Measurements from ENCODE around the gene RLN3. TPM values are rescaled to one million over a fixed set of nuclear protein-coding genes. Genes with fewer than 3 reads are reported as not detected.

The RLN3 gene
- total and polyA plus RNA-seq, 3 donors from 2014 or later = 1.7 TPM; not detected in 2

- DNase-seq = peak; percentile 59
- TF ChIP-seq POLR2A (IDR thresholded peaks at IDR 0.05) (no peak), CTCF (IDR thresholded peaks at IDR 0.05) (no peak)
- intact Hi-C loops (cut with DNase I; ENCODE audit: low total_unique reads) = no loop called here
- peaks cover 13% of the 10 kb centered on the region for H3K4me1 ChIP-seq
- H3K27ac ChIP-seq = no peak within 1 kb of the TSS
- no peaks in the 10 kb centered on the region for H3K27me3 ChIP-seq
- 60 to 71% methylated on average over 14 to 19 of the region's 19 CpGs for WGBS, 2 donors
- H3K9me3 ChIP-seq = no peaks in the 10 kb centered on the region
- H3K36me3 ChIP-seq (ENCODE audit: low read depth, missing control alignments) = no peaks in the 10 kb centered on the region
- H3K4me3 ChIP-seq = no peak within 1 kb of the TSS
These were observed 34.0 kb downstream of the RLN3 start, which contains the start of gene PALM3 for GRCh38 chr19:14061751-14062557. Gene PALM3 (minus strand): TSS chr19:14062076. CDS start chr19:14061980, 96 bp downstream.

DNA sequence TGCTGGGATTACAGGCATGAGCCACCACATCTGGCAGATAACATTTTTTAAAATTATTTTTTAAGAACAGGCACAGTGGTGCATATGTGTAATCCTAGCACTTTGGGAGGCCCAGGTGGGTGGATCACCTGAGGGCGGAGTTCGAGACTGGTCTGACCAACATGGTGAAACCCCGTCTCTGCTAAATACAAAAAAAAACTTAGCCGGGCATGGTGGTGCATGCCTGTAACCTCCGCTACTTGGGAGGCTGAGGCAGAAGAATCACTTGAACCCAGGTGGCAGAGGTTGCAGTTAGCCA, 34.6 kb downstream of the RLN3 start:
- H3K4me1 ChIP-seq = peaks cover 13% of the 10 kb centered on the region
- H3K27ac ChIP-seq = no peak overlapping the region
- no peak overlapping the region for H3K4me3 ChIP-seq
- no peaks in the 10 kb centered on the region for H3K36me3 ChIP-seq (ENCODE audit: low read depth, missing control alignments)
- no peaks in the 10 kb centered on the region for H3K27me3 ChIP-seq
- no peak for DNase-seq
- 89 to 90% methylated on average over 5 of the region's 5 CpGs for WGBS, 2 donors
- no peaks in the 10 kb centered on the region for H3K9me3 ChIP-seq
- intact Hi-C loops (cut with DNase I; ENCODE audit: low total_unique reads) = no loop called here
- TF ChIP-seq CTCF (IDR thresholded peaks at IDR 0.05) = no peak
- TF ChIP-seq POLR2A (IDR thresholded peaks at IDR 0.05) = no peak

DNA sequence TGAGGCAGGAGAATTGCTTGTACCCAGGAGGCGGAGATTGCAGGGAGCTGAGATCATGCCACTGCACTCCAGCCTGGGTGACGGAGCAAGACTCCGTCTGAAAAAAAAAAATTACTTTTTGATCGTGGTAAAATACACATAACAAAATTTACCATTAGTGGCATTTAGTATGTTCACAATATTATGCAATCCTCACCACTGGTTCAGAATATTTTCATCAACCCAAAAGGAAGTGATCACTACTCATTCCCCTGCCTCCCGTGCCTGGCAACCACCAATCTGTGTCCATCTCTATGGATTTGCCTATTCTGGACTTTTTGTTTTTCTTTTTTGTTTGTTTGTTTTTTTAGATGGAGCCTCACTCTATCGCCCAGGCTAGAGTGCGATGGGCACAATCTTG, 35.2 kb downstream of the RLN3 start:
- peaks cover 10% of the 10 kb centered on the region for H3K4me1 ChIP-seq
- DNase-seq = no peak
- no peaks in the 10 kb centered on the region for H3K27me3 ChIP-seq
- no peak for TF ChIP-seq CTCF (IDR thresholded peaks at IDR 0.05)
- TF ChIP-seq POLR2A (IDR thresholded peaks at IDR 0.05) = no peak
- WGBS, 2 donors = 78 to 85% methylated on average over 7 of the region's 7 CpGs
- H3K36me3 ChIP-seq (ENCODE audit: low read depth, missing control alignments) = no peaks in the 10 kb centered on the region
- no peak overlapping the region for H3K4me3 ChIP-seq
- intact Hi-C loops (cut with DNase I; ENCODE audit: low total_unique reads) = no loop called here
- no peak overlapping the region for H3K27ac ChIP-seq
- no peaks in the 10 kb centered on the region for H3K9me3 ChIP-seq

DNA sequence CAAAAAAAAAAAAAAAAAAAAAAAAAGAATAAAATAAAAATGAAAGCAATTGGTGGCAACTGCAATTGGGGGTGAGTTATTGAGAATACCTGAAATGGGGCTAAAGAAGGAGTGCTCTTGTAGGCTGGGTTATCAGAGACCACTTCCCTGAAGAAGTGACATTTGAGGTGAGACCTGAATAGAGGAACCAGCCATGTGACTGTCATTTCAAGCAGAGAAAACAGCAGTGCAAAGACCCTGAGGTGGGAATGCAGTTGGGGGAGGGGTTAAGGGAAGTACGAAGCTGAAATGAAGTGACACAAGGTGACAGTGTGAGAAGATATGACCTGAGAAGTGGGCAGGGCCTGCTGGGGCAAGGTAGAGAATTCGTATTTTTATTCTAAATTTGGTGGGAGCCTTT, 38.2 kb downstream of the RLN3 start:
- 70 to 91% methylated on average over 2 of the region's 2 CpGs for WGBS, 2 donors
- no peaks in the 10 kb centered on the region for H3K27me3 ChIP-seq

More for the DNA sequence above, 38.2 kb downstream of the RLN3 start:
- H3K4me1 ChIP-seq = peaks cover 9% of the 10 kb centered on the region
- TF ChIP-seq CTCF (IDR thresholded peaks at IDR 0.05) (no peak), POLR2A (IDR thresholded peaks at IDR 0.05) (no peak)
- intact Hi-C loops (cut with DNase I; ENCODE audit: low total_unique reads) = no loop called here
- no peak overlapping the region for H3K4me3 ChIP-seq
- no peak for DNase-seq
- no peaks in the 10 kb centered on the region for H3K9me3 ChIP-seq
- H3K36me3 ChIP-seq (ENCODE audit: low read depth, missing control alignments) = no peaks in the 10 kb centered on the region
- H3K27ac ChIP-seq = no peak overlapping the region
